Activated CD8-positive, alpha-beta memory T cell treated with anti-CD3 and anti-CD28 coated beads, Interleukin-2, amount 50 U/mL, for 1 hour (primary cell): ENCODE data around the gene SNX3.
"Not testable (repeated sequence)": the region's sequence is repeated elsewhere in the genome, so short reads cannot be mapped to it uniquely, and the experiment has no call there.

Experiments
- DNase-seq: peaks from one replicate; pipeline ENCODE4 v3.0.0-alpha.2; 2020; ENCODE audit errors: extremely low read depth

SNX3 gene

GRCh38 chr6:108260126-108260808, 573 bp downstream of the SNX3 start:
- no peak for DNase-seq

GRCh38 chr6:108254433-108255410, 6.1 kb downstream of the SNX3 start:
- DNase-seq, result no peak

- no peak for DNase-seq
These were observed 7.6 kb downstream of the SNX3 start for GRCh38 chr6:108253241-108253640.

GRCh38 chr6:108252055-108252454, 8.8 kb downstream of the SNX3 start:
- DNase-seq, result no peak

GRCh38 chr6:108251252-108251651, 9.6 kb downstream of the SNX3 start:
- no peak for DNase-seq

- DNase-seq, result no peak
These were observed 10.5 kb downstream of the SNX3 start for GRCh38 chr6:108250240-108250866.

- no peak for DNase-seq
These were observed 12.8 kb downstream of the SNX3 start for GRCh38 chr6:108247965-108248536.

- not testable (repeated sequence) for DNase-seq
These were observed 15.7 kb downstream of the SNX3 start for GRCh38 chr6:108245095-108245494.

GRCh38 chr6:108243836-108244235, 17.0 kb downstream of the SNX3 start:
- no peak for DNase-seq

GRCh38 chr6:108242721-108243120, 18.1 kb downstream of the SNX3 start:
- DNase-seq, result no peak

- no peak for DNase-seq
These were observed 18.6 kb downstream of the SNX3 start for GRCh38 chr6:108242259-108242658.

GRCh38 chr6:108238322-108238721, 22.5 kb downstream of the SNX3 start:
- no peak for DNase-seq

- no peak for DNase-seq
These were observed 24.0 kb downstream of the SNX3 start for GRCh38 chr6:108236791-108237190.

GRCh38 chr6:108235127-108235526, 25.7 kb downstream of the SNX3 start:
- DNase-seq, result no peak

- no peak for DNase-seq
These were observed 32.4 kb downstream of the SNX3 start for GRCh38 chr6:108228416-108228815.

GRCh38 chr6:108227290-108227689, 33.5 kb downstream of the SNX3 start:
- DNase-seq, result no peak

GRCh38 chr6:108222504-108222903, 38.3 kb downstream of the SNX3 start:
- DNase-seq, result no peak

GRCh38 chr6:108222064-108222463, 38.8 kb downstream of the SNX3 start:
- no peak for DNase-seq

- DNase-seq, result no peak
These were observed 49.2 kb downstream of the SNX3 start for GRCh38 chr6:108211671-108212070.

GRCh38 chr6:108210556-108210955, 50.3 kb downstream of the SNX3 start:
- no peak for DNase-seq

GRCh38 chr6:108209738-108210137, 51.1 kb downstream of the SNX3 start:
- no peak for DNase-seq

GRCh38 chr6:108207013-108207412, 53.8 kb downstream of the SNX3 start:
- DNase-seq, result no peak
